Left ventricle myocardium inferior (tissue), 1 donor: Measurements from ENCODE around the gene SLC5A9. TPM values are rescaled to one million over a fixed set of nuclear protein-coding genes. Genes with fewer than 3 reads are reported as not detected.
A peak's percentile ranks its signal among the peaks of the same experiment; 100 is the strongest.

Experiments used
- DNase-seq: peaks from one replicate; pipeline ENCODE4 v3.0.0-alpha.2; 2020
- H3K27ac ChIP-seq: fragments of 200-600 bp; replicated peaks from 2 replicates; pipeline ENCODE4 v1.8.0; 2021
- H3K27me3 ChIP-seq: fragments of 200-600 bp; 2 replicates; pipeline ENCODE4 v1.8.0; 2021; ENCODE audit warnings: low read depth
- H3K36me3 ChIP-seq: fragments of 200-600 bp; 2 replicates; pipeline ENCODE4 v1.8.0; 2021
- H3K4me1 ChIP-seq: fragments of 200-600 bp; 2 replicates; pipeline ENCODE4 v1.8.0; 2021
- H3K4me3 ChIP-seq: fragments of 200-600 bp; 2 replicates; pipeline ENCODE4 v1.8.0; 2021; ENCODE audit warnings: mild to moderate bottlenecking, moderate library complexity
- H3K9me3 ChIP-seq: fragments of 200-600 bp; replicated peaks from 2 replicates; pipeline ENCODE4 v1.8.0; 2021
- CTCF ChIP-seq: fragments of 200-600 bp; IDR thresholded peaks from 2 replicates; pipeline ENCODE4 v1.8.0; 2021; ENCODE audit warnings: antibody characterized with exemption, mild to moderate bottlenecking, borderline replicate concordance
- intact Hi-C: fragments of 100-400 bp; cut with micrococcal nuclease; formaldehyde crosslinking; loops from one replicate; pipeline ENCODE4 v1.11.0; 2022
- total RNA-seq: library from RNA; stranded (reverse); fragmentation: NEBNext Ultra II Directional; extraction: Animal tissue kit (Norgen Biotek cat#: 25700); gene quantifications from one replicate; pipeline ENCODE4 v1.2.1, GENCODE V29; 2021
- donor health status: DM: no; HTN: yes; CAD: no; lungs with severe emphysema.

The SLC5A9 gene
- total RNA-seq, 1 donor from 2014 or later: 0.36 TPM

GRCh38 chr1:48232722-48233121 lies 10.2 kb downstream of the SLC5A9 start:
- DNase-seq: no peak
- peaks cover 8% of the 10 kb centered on the region for H3K4me1 ChIP-seq
- no peaks in the 10 kb centered on the region for H3K36me3 ChIP-seq
- H3K9me3 ChIP-seq: no peaks in the 10 kb centered on the region
- no peak for TF ChIP-seq CTCF
- no peak overlapping the region for H3K4me3 ChIP-seq
- H3K27ac ChIP-seq: no peak overlapping the region
- intact Hi-C loops: no loop called here
- peaks cover 17% of the 10 kb centered on the region for H3K27me3 ChIP-seq

GRCh38 chr1:48233666-48234485 lies 11.4 kb downstream of the SLC5A9 start:
- TF ChIP-seq CTCF: no peak
- Histone ChIP-seq H3K4me1 (peaks cover 8% of the 10 kb centered on the region), H3K36me3 (no peaks in the 10 kb centered on the region), H3K9me3 (no peaks in the 10 kb centered on the region), H3K27ac (no peak overlapping the region), H3K4me3 (no peak overlapping the region), H3K27me3 (peaks cover 13% of the 10 kb centered on the region)
- intact Hi-C loops: no loop called here
- no peak for DNase-seq

- peaks cover 8% of the 10 kb centered on the region for H3K4me1 ChIP-seq
- no peak for DNase-seq
- no peaks in the 10 kb centered on the region for H3K36me3 ChIP-seq
- peaks cover 11% of the 10 kb centered on the region for H3K27me3 ChIP-seq
- H3K27ac ChIP-seq: no peak overlapping the region
- H3K4me3 ChIP-seq: no peak overlapping the region
- intact Hi-C loops: no loop called here
- no peaks in the 10 kb centered on the region for H3K9me3 ChIP-seq
- no peak for TF ChIP-seq CTCF
These were observed 13.1 kb downstream of the SLC5A9 start for GRCh38 chr1:48235652-48236051.

GRCh38 chr1:48236716-48237470 lies 14.4 kb downstream of the SLC5A9 start:
- peaks cover 8% of the 10 kb centered on the region for H3K4me1 ChIP-seq
- H3K4me3 ChIP-seq: no peak overlapping the region
- H3K27ac ChIP-seq: no peak overlapping the region
- no peaks in the 10 kb centered on the region for H3K9me3 ChIP-seq
- H3K36me3 ChIP-seq: no peaks in the 10 kb centered on the region
- DNase-seq: no peak
- peak; percentile 63 for TF ChIP-seq CTCF
- H3K27me3 ChIP-seq: no peaks in the 10 kb centered on the region
- intact Hi-C loops: no loop called here

- intact Hi-C loops: no loop called here
- no peaks in the 10 kb centered on the region for H3K27me3 ChIP-seq
- no peak for TF ChIP-seq CTCF
- H3K27ac ChIP-seq: no peak overlapping the region
- no peaks in the 10 kb centered on the region for H3K36me3 ChIP-seq
- DNase-seq: no peak
- peaks cover 14% of the 10 kb centered on the region for H3K4me1 ChIP-seq
- H3K9me3 ChIP-seq: no peaks in the 10 kb centered on the region
- H3K4me3 ChIP-seq: no peak overlapping the region
These were observed 19.7 kb downstream of the SLC5A9 start for GRCh38 chr1:48242141-48242736.
